ENCODE results near the gene ATIC.

- TF ChIP-seq POLR2A (IDR thresholded peaks at IDR 0.05; ENCODE audit: low read depth, low read length) (no peak), POLR2AphosphoS5 (IDR thresholded peaks at IDR 0.05; ENCODE audit: low read depth, low read length) (no peak), TAF1 (IDR thresholded peaks at IDR 0.05; ENCODE audit: low read depth, low read length) (no peak)
Observed at GRCh38 chr2:215391531-215391930, 79.7 kb downstream of the ATIC start.
